Head of caudate nucleus (tissue), 42 donors: Measurements from ENCODE around the gene TNFAIP2.

Experiments used
- DNase-seq, 42 donors: peaks; one replicate each; pipeline versions ENCODE4 v3.0.0 to v3.0.0-alpha.2; 2020 to 2021; ENCODE audit warnings: mixed read lengths in 7 of 42
- intact Hi-C: fragments of 100-400 bp; cut with DNase I; formaldehyde crosslinking; loops from one replicate; pipeline ENCODE4 v1.15.0; 2022

Gene TNFAIP2, protein sequence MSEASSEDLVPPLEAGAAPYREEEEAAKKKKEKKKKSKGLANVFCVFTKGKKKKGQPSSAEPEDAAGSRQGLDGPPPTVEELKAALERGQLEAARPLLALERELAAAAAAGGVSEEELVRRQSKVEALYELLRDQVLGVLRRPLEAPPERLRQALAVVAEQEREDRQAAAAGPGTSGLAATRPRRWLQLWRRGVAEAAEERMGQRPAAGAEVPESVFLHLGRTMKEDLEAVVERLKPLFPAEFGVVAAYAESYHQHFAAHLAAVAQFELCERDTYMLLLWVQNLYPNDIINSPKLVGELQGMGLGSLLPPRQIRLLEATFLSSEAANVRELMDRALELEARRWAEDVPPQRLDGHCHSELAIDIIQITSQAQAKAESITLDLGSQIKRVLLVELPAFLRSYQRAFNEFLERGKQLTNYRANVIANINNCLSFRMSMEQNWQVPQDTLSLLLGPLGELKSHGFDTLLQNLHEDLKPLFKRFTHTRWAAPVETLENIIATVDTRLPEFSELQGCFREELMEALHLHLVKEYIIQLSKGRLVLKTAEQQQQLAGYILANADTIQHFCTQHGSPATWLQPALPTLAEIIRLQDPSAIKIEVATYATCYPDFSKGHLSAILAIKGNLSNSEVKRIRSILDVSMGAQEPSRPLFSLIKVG

DNA sequence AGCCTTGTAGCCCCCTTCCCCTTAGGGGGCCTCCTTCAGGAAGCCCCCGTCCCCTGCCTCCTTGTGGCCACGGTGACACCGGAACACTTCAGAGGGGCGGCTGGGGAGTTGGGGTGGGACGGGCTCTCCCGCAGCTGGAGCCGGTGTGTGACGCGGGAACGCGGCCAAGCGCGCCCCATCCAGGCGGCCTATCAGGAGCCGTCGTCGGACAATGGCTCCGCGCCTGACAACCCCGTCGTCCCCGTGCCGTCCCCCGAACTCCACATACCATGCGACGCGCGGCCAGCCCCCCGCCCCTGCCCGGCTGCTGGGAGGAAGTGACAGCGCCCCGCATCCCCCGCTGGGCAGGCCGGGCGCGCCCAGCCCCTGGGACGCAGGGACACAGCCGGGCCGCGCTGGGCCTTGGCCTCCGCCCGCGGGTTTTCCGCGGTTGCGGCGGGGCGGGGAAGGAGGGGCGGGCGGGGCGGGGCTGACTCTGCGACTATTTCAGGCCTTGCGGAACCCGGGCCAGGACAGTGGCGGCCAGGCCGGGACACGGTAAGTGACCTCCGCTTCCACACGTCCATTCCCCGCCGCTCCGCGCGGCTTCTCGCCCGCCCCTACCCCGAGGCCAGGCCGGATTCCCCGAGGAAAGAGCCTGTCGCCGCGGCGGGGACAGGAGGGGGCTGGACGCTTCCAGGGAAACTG is at the start of gene TNFAIP2:
Gene TNFAIP2 (plus strand): TSS at position 515 of the 687 bp plus-strand sequence. CDS start 2,997 bp downstream, outside the sequence.
- peak in 6 of 42 donors; percentile 20 to 45 (median 33) for DNase-seq
- intact Hi-C loops, result no loop called here

DNA sequence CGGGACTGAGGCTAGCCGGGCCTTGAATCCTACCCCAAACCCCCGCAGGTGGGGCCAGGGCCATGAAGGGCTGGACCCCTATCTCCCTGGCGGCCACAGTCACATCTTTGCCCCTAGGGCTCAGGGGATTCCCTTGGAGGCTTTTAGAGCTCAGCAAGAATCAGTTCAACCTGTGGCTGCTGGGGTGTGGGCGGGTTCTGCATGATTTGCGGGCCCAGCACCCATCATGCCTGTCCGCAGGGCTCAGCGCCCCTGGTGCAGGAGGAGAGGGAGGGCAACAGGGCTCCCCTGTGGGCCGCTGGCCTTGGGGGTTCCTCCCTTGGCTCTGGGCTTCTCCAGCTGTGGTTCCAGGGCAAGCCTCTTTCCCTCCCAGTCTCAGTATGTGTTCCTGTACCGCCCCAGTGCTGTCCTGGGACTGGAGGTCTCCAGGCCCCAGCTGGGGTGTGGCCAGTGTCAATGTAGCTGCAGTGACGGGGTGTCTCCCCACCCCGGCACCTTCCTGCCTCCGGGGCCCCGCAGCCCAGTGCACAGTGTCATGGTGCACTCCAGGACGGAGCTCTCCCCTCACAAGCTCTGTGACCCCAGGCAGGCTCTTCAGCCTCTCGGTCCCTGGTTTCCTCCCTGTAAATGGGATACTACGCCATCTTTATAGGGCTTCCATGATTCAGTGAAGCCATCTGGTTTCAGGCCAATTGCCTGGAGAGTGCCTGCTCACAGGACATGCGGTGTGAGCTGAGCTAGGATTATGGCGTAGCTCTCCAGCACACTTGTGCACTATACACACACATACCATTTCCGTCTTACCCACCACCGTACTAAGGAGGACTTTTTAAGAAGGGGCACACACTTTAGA is 49.2 kb upstream of the TNFAIP2 start:
- intact Hi-C loops, result no loop called here
- DNase-seq, result no peak

DNA sequence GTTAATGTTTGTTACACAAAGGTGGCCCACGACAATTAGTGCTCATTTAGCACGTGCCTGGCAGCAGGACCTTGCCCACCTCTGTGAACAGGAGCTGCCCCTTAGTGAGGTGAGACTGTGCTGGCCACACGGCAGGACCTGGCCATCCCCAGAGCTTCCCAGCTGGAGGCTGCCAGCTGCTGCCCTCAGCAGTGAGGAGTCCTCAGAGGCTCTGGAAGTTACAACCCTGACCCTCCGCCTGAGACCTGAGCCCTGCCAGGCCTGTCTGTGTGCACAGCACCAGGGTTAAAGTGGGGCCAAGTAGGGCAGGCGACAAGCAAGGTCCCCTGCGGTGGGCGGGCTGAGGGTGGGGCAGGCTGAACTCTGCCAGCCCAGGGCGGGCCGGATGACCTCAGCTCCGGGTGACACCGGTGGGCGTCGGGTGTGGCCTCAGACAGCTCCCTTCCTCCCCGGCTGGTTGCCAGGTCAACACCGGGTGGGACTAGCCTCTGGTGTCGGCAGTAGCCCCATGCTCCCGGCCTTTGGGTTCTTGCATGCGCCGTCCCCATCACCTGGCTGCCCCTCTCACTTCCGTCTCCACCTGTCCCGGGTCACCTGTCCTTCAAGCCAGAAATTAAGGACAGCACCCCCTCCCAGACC is 48.4 kb upstream of the TNFAIP2 start:
- DNase-seq, result no peak
- intact Hi-C loops, result no loop called here

DNA sequence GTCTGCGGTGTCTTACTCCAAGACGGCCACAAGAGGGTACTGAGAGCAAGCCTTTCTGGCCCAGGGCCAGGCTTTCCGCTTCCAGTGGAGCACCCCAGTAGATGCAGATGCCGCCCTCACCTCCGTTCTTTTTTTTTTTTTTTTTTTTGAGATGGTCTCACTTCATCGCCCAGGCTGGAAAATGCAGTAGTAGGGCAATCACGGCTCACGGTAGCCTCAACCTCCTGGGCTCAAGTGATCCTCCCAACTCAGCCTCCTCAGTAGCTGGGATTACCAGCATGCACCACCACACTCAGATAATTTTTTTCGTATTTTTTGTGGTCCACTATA is 44.9 kb upstream of the TNFAIP2 start:
- intact Hi-C loops, result no loop called here

DNA sequence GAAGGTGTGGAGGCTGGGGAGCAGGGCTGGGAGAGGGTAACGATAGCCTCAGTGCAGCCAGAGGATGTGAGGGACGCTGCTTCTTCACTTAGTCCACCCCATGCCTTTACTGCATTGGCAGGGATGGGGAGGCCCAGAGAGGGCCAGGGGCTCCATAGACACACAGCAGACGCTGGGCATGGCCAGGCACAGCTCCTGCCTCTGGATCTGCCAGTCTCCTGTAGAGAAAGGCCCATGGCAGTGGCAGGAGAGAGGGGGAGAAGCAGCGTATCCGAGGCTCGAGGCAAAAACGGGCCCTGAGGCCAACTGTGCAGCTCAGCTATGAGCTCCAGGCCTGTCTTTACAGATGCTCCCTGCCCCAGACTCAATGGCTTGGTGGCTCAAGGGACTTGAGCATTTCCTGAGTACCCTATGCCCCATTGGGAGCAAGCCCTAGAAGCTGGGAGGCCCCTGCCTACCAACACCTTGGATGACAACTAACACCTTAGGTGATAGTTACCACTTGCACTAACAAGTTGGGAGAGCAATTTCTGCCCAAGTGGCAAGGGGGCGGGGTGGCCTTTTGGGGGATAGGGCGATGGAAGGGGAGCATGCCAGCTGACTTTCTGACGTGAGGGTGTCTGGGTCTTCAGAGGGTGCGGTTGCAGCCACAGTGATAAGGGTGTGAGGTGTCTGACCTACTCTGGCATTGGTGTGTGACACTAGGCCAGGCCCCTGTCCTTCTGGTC is 44.2 kb upstream of the TNFAIP2 start:
- DNase-seq, result no peak
- intact Hi-C loops, result no loop called here

More for the DNA sequence above, 44.9 kb upstream of the TNFAIP2 start:
- DNase-seq, result peak; percentile 72 to 93 (median 82)

DNA sequence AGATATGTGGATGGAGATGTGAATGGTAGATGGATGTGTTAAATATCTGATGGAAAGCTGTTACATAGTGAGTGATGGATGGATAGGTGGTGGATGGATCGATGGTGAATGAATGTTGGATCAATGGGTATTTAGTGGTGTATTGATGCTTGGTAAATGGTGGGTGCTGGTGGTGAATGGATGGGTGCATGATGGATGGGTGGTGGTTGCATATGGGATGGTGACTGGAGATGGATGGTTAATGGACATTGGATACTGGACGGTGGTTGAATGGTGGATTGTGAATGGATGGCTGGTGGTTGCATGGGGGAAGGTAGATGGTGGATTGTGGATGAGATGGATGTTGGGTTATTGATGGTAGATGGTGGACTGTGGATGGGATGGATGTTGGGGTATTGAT is 41.3 kb upstream of the TNFAIP2 start:
- intact Hi-C loops, result no loop called here
- no peak for DNase-seq

DNA sequence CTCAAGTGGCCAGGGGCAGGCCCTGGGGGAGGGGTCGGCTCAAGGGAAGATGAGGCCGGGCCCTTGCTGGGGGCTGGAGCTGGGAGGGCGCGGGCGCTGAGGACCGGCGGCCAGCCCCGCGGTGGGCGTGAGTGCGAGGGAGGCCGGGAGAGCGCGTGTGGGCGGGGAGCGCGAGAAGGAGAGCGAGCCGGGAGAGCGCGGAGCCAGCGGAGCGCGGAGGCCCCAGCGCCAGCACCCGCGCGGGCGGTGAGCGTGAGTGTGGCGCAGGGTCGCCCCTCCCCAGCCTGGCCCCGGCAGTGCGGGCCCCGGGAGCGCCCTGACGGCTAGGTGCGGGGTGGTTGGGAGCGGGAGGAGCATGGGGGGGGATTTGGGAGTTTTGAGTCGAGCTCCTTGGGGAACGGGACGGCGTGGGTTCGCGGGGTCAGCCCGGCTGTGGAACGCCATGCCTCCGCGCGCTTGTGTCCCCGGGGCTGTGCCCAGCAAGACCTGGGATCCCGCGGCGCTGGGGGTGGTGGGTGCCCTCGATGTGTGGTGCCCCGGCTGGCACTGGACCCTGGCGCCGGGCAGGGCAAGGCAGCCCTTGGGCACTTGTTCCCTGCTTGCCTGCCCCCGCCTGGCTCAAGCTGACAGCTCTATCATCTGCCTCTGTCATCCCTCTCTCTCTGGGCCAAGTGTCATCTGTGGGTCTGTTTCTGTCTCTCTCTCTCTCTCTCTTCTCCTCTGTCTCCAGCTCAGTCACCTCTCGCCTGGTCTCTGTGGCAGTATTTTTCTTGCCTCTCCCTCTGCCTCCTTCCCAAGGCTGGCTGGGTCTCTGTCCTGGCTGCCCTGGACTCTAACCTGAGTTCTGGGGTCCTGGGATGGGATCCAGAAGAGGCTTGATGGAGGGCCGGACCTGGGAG is 39.0 kb upstream of the TNFAIP2 start, which contains the start of gene LBHD2:
Gene LBHD2 (plus strand): TSS at position 190 of the 899 bp plus-strand sequence. CDS start 1,803 bp downstream, outside the sequence.
- no peak for DNase-seq
- intact Hi-C loops, result no loop called here

DNA sequence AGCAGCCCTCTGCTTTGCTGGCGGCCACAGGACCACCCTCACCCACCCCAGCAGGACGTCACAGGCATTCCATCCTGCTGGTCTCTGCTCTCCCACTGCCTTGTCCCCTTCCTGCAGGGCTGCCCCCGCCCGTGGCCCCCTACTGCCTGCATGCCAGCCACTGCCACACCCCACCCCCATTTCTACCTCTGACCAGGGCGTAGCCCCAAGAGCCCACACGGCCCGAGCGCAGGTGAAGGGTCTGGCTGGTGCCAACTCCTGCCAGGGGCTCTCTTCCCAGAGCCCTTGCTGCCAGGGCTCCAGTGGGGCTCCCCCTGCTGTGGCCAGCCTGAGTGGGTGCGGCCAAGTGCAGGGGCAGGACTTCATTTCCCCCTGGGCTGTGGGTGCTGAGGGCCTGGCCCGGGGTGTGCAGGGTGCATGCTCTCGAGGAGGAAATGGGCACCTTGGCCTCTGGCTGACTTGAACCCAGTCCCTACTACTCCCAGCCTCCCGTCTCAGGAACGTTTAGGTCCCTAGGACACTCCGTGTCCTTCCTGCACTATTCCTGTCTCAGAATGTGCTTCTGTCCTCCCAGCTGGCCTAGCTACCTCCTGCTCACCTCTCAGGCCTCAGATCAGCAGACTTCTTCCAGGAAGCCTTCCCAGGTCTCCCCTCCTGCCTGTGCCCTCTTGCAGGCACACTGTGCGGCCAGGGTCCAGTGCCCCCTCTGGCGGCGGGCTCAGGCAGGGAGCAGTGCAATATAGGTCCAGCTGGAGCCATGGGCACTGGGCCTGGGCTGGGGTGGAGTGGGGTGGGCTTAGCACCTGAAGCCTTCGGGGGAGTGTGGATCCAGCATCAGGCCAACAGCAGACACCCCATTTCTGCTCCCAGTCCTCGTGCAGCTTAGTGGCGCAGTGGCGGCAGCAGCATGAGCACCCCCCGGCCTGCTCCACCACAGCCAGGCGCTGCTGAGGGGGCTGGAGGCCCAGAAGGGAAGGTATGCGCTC is 37.9 kb upstream of the TNFAIP2 start:
- intact Hi-C loops, result no loop called here
- DNase-seq, result no peak

DNA sequence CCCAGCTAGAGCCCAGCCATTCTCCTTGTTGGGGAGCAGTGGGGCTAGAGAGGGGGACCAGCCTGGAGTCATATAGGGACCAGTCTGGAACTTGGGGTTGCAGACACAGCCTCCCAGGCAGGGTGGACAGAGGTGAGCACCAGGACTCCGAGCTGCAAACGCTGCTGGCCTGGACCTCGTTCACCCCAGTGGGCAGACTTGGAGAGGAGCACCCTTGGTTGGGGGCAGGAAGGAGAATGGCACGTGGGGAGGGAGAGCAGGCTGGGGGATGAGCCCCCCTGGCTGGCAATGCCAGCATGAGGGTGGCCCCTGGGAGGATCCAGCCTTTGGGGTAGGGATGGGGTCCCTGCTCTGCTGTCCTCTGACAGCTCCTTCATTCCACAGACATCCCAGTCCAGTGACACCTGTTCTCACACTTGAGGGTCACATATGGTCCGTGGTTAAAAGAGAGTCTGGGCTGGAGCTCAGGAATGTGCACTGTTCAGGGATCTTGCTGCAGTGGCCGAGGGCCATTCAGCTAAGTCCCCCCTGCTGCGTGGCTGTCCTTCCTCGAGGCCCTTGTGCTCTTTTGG is 36.4 kb upstream of the TNFAIP2 start:
- no peak for DNase-seq
- intact Hi-C loops, result no loop called here

DNA sequence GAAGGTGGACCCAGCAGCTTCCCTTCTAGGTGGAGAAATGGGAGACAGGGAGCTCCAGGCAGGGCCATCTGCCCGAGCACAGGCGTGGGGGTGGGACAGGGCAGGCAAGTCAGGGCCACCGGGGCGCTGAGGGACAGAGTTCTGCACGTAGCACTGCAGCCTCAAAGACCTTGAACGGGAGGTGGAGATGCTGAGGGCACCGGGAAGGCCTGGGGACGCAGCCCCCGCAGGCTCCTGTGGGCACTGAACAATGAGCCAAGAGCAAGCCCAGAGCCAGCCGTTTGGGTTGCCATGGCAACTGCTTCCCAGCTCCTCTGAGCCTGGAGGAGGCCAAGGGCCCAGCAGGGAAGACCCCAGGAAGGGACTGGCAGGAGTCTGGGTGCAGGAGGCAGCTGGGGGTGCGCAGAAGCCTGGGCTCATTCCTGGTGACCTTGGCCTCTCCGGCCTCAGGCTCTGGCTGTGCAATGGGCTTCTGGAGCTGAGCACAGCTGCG is 35.9 kb upstream of the TNFAIP2 start:
- no peak for DNase-seq
- intact Hi-C loops, result no loop called here

DNA sequence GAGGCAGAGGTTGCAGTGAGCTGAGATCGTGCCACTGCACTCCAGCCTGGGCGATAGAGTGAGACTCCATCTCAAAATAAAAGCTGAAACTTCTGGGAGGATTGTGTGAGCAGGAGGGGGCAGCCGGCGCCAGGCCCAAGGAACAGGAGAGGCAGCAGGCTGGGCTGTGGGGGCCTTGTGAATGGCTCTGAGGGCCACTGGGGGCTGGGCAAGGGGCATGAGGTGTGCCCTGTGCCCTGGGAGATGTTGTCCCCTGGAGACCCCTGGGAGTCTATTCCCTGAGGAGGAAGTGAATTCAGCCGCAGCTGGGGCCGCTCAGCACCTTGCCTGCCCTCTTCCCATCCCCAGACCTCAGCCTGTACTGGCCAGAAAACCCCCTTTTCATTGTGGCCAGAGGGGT is 34.3 kb upstream of the TNFAIP2 start:
- DNase-seq, result no peak
- intact Hi-C loops, result no loop called here

DNA sequence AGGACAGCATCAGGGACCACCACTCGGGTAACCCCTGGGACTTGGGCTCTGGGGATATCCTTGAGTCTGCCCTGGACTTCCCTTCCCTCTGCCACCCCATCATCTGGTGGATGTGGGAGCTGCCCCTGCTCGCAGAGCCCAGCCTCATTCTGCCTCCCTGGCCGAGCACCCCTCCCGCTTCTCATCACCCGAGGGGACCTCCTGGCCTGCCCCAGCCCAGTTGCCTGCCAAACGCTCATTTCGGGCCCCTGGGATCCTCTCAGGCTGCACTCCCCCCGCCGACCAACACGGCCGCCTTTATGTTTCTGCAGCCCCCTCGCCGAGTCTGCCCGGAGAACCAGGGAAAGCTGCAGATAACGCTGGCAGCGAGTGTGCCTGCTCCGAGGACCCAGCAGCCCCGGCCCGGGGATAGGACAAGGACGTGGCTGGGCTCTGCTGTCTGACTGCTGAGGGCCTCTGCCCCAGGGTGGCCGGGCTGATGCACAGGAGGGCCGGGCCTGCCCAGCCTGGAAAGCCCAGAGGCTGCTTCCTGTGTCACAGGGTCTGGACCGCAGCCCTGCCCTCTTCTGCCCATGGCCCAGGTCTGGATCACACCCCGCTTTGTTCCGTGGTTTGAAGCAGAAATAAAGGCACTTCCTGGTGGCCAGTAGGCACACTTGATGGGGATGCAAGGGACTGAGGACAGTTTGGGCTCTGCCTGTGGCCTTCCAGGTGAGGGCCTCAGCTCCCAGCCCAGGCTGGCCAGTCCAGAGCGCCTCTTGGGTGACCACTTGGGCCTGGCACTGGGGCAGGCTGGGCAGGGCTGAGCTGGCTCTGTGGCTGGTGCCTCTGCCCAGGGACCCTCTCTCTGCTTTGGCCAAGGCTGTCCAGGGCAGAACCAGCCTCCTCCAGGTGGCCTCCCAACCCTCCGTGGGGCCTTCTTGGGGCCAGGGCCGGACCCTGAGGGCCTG is 33.6 kb upstream of the TNFAIP2 start:
- DNase-seq, result no peak
- intact Hi-C loops, result no loop called here

DNA sequence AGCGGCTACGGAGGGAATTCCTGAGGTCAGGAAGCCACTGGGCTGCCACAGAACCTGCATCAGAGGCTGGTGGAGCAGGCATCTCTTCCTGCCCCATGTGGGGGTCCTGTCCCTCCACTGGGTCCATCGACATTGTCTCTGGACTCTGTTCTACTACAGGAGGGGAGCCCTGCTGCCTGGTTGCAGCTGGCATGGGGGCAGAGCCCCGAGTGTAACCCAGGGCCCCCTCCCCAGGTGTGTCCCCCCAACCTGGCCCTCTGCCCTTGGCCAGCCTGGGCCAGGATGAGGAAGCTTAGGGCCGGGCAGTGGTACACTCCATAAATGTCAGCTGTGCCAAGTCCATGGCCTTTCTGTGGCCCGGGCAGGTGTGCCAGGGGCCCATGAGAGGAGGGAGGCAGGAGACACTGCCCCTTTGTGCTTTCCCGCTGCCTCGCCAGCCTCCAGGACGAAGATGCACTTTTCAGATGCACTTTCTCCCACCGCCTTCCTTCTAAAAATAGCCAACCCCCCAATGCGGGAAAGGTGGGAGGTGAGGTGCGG is 32.7 kb upstream of the TNFAIP2 start:
- DNase-seq, result no peak
- intact Hi-C loops, result no loop called here
